Measurements from ENCODE around the gene GRM1.

Gene GRM1

GRCh38 chr6:146028851-146029572 is at the start of gene GRM1:
GRM1 (plus strand) TSS chr6:146029062; CDS start chr6:146029518, 456 bp downstream.
- DNase-seq: no peak

- no peak for DNase-seq
Measured at GRCh38 chr6:146009338-146009737, 19.5 kb upstream of the GRM1 start.

GRCh38 chr6:146014233-146014632 is 14.6 kb upstream of the GRM1 start:
- no peak for DNase-seq

- DNase-seq: no peak
Measured at GRCh38 chr6:146017672-146018071, 11.2 kb upstream of the GRM1 start.

GRCh38 chr6:146026873-146027272 is 2.0 kb upstream of the GRM1 start:
- no peak for DNase-seq

DNA sequence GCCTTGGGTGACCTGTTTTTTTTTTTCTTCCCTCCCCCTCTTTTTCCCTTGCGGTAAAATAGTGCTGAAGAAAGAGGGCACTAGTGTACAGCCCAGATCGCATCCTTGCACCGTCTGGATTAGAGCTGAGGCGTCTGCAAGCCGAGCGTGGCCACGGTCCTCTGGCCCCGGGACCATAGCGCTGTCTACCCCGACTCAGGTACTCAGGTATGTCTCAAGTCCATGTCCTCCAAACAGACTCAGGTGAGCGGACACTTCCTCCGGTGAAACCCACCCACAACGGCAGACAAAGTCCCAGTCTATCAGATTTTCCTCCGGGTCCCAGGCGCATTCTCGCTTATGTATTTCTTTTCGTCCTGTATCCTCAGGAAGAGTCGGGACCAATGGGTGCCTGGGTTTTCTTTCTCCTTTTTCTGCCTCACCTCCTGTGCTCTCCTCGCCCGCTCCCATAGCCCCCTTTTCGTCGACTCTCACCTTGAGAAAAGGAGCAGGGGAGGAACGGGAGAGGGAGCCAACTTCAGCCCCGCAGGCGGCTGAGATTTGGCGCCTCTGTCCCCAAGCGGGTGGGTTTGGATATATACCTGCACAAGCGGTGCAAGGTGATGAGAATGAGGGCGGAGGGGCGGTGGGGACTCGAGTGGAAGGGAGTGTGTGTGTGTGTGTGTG is 1.1 kb upstream of the GRM1 start:
- peak; percentile 45 for DNase-seq

DNA sequence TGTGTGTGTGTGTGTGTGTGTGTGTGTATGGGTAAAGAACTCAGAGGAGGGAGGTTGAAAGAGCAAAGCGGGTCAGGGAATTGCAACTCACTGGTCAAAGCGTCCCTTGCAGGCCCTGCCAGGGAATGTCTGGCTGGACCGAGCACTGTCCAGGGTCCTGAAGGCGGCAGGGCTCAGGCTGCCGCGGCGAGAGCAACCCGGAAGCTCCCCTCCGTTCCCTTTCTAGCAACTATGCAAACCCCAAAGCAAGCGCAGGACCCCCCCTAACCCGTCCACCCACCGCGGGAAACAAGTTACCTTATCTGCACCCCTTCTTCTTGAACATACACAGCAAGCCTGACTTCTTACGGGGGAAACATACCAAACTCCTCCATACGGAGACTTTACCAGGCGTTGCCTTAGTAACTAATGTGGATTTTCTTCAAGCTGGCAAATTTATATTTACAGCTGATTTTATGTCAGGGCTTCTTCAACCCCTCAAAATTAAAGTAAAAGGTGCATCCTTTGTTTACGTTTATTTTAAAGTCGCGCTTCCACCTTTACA is 538 bp upstream of the GRM1 start:
- peak; percentile 30 for DNase-seq

DNA sequence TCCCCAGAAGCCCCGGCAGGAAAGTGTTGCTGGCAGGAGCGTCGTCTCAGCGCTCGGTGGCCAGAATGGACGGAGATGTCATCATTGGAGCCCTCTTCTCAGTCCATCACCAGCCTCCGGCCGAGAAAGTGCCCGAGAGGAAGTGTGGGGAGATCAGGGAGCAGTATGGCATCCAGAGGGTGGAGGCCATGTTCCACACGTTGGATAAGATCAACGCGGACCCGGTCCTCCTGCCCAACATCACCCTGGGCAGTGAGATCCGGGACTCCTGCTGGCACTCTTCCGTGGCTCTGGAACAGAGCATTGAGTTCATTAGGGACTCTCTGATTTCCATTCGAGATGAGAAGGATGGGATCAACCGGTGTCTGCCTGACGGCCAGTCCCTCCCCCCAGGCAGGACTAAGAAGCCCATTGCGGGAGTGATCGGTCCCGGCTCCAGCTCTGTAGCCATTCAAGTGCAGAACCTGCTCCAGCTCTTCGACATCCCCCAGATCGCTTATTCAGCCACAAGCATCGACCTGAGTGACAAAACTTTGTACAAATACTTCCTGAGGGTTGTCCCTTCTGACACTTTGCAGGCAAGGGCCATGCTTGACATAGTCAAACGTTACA is 817 bp downstream of the GRM1 start:
- DNase-seq: no peak

- no peak for DNase-seq
Measured at GRCh38 chr6:146032387-146032786, 3.5 kb downstream of the GRM1 start.

GRCh38 chr6:146040360-146040759 is 11.5 kb downstream of the GRM1 start:
- DNase-seq: no peak

DNA sequence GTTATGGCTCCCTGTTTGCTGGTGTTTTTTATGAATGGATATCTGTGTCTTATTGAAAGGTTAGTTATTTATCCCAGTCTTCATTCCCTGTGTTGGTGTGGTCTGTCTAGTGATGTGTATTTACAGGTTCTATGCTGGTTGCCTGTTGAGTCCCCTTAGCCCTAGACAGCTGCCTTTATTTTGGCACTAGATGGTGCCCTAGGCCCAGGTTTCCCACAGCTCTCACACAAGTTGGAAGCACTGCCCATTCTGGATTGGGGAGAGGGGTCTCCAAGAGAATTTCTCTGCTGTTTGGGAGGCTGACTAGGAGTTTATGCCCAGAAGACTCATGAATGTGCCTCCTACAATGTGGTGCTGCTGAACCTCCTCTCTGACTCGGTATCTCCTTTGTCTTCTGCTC is 12.4 kb downstream of the GRM1 start:
- no peak for DNase-seq

DNA sequence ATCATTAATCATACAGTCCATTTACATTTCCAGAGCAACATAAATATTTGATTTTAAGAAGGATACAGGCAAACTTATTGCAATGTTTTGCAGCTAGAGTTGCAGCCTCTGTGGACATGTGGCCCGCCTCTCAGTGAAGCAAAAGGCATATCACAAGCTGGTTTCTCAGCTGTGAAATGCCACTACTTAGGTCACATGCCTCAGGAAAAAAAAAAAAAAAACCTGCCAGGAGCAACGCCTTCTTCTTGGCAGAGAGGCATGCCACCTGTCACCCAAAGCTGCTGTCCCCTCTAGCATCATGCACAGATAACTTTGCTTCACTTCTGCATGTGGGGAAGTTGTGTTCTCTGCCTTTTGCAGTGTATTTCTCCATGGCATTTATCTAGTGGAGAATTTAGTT is 18.5 kb downstream of the GRM1 start:
- DNase-seq: no peak

DNA sequence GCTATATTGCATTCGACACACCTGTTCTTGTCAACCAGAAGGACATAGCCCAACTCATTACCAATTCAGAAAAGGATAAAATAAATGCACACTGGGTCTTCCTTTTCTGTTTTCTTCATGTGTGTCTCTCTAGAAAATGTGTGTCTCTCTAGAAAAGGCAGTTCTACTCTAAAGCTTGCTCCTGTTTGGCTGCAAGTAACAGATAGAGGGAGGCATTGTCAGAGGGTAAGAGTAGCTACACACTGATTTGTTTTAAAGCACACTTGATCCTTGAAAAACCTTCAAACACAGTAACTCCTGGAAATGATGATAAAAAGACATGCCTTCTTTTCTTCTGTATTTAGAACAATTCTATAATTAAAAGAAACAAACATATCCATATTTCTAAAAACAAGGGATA is 21.3 kb downstream of the GRM1 start:
- DNase-seq: no peak

DNA sequence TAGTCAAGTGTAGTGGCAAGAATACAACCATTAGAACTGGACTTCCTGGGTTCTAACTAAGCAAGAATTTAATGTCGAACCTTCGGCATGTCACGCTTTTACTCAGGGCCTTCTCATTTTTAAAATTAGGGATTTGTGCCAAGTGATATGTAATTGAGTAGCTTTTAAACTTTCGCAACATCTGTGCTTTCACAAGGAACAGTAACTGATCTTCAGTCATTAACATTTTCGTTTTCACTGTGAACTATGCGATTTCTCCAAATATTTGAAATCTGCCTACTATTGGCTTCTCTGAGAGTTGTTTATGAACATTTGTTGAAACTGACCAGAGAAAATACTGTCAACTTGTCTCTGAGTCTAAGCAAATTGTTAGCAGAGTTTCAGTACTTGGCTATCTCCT is 27.6 kb downstream of the GRM1 start:
- DNase-seq: no peak

- no peak for DNase-seq
Measured at GRCh38 chr6:146065690-146066089, 36.8 kb downstream of the GRM1 start.

DNA sequence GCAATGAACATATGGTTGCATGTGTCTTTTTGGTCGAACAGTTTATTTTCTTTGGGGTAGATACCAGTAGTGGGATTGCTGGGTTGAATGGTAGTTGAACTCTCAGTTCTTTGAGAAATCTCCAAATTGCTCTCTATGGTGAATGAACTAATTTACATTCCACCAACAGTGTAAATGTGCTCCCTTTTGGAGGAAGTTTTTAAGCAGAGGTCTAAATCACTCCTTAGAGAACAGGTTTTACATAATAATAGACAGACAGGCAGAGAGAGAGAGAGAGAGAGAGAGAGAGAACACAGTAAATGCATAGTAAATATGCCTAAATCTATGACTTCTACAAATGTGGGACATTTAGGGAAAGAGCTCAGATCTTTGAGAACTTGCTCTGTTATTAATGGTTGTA is 37.6 kb downstream of the GRM1 start:
- DNase-seq: no peak

GRCh38 chr6:146071781-146072180 is 42.9 kb downstream of the GRM1 start:
- DNase-seq: no peak

DNA sequence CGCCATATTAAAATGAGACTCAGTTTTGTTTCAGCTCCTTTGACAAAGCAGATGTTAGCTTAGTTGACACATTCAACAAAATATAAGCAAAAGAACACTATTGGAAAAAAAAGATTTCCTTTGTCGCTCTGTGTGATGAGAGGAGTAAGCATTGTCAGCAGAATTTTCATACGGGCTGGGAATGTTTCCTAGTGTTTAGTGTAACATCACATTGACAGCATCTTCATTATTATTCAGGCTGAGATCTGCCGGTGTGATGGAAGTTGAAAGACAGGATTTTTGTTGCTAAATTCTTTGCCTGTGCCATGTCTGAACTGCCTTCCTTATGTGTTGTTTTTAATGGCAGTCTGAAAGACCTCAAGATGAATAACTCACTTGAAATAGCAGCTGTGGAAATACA is 49.1 kb downstream of the GRM1 start:
- DNase-seq: no peak

- no peak for DNase-seq
Measured at GRCh38 chr6:146087386-146087785, 58.5 kb downstream of the GRM1 start.

GRCh38 chr6:146090474-146090873 is 61.6 kb downstream of the GRM1 start:
- no peak for DNase-seq

DNA sequence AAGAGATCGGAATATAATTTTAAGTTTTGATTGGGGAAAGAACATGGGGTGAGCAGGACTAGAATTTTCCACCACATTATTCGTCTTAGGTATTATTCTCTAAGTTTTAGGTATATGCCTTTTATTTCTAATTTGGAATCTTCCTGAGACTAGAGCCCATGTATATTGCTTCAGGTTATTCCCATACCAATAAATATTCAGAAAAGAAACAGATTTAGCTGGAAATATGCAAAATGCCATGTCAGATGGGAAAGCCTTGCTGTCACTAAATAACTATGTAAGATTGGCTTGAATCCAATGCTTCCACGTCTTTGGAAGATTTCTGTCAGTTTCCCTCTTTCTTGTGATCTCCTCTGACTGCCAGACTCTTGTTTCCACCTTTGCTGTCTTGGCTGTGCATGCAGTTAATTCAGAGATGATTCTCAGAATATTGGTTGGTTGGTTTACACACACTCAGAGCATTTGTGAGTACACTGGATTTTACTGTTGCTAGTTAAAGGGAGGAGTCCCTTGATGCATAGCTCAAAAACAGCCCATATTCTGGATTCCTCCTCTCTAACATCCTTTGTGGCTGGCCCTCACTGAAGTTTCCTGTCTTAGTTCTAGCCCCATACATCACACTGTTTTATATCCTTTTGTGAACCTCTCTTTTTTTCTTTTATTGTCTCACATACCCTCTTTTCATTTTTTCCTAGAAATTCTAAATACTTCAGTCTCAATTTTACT is 64.3 kb downstream of the GRM1 start:
- DNase-seq: no peak

GRCh38 chr6:146095481-146095880 is 66.6 kb downstream of the GRM1 start:
- DNase-seq: no peak

DNA sequence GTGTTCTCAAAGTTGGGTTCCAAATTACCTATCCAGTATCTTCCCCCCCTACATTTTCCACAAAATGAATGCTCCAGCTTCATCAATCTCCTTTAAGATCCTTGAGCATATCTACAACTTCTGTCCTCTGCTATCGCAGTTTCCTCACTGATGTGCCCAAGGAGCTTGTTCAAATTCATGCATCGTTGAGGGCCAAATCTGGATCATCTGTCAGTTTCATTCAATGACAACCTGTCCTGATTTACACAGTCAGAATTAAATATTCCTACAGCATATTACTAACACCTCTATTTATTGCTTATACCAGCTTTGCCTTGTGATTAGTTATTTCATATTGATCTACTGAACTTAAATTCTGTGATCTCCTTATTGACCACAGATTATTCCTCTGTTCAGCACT is 68.7 kb downstream of the GRM1 start:
- no peak for DNase-seq
